GM21528 (cell line): ENCODE measurements around the gene TMPO.
A peak's percentile ranks its signal among the peaks of the same experiment; 100 is the strongest.
"Not testable (repeated sequence)": the region's sequence is repeated elsewhere in the genome, so short reads cannot be mapped to it uniquely, and the experiment has no call there.

Experiments used
- ATAC-seq: cut with Tn5 transposase; IDR thresholded peaks from one replicate; pipeline ENCODE4 v1.9.1; 2021; ENCODE audit warnings: mild to moderate bottlenecking, moderate library complexity; ENCODE audit not compliant: unreplicated experiment, low FRiP score

TMPO gene, protein sequence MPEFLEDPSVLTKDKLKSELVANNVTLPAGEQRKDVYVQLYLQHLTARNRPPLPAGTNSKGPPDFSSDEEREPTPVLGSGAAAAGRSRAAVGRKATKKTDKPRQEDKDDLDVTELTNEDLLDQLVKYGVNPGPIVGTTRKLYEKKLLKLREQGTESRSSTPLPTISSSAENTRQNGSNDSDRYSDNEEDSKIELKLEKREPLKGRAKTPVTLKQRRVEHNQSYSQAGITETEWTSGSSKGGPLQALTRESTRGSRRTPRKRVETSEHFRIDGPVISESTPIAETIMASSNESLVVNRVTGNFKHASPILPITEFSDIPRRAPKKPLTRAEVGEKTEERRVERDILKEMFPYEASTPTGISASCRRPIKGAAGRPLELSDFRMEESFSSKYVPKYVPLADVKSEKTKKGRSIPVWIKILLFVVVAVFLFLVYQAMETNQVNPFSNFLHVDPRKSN

DNA sequence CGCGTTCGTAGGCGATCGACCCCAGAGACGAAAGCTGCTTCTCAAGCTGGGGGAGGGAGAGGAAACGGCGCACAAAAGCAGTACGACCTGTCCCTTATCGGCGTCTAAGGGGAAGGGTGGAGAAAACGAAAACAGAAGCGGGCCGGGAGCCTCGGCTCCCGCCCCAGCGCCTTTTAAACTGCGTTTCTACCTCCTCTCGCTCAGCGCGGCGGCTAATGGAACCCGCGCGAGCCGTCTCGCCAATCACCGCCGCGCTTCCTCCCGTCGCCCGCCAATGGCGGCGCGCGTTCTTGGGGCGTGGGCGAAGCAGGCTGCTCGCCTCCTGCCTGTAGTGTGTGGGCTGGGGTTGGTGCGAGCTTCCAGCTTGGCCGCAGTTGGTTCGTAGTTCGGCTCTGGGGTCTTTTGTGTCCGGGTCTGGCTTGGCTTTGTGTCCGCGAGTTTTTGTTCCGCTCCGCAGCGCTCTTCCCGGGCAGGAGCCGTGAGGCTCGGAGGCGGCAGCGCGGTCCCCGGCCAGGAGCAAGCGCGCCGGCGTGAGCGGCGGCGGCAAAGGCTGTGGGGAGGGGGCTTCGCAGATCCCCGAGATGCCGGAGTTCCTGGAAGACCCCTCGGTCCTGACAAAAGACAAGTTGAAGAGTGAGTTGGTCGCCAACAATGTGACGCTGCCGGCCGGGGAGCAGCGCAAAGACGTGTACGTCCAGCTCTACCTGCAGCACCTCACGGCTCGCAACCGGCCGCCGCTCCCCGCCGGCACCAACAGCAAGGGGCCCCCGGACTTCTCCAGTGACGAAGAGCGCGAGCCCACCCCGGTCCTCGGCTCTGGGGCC, at the start of gene TMPO:
TMPO (plus strand) TSS at position 304 of the 824 bp plus-strand sequence; CDS start at position 582, 278 bp downstream.
- ATAC-seq = peak; percentile 84

DNA sequence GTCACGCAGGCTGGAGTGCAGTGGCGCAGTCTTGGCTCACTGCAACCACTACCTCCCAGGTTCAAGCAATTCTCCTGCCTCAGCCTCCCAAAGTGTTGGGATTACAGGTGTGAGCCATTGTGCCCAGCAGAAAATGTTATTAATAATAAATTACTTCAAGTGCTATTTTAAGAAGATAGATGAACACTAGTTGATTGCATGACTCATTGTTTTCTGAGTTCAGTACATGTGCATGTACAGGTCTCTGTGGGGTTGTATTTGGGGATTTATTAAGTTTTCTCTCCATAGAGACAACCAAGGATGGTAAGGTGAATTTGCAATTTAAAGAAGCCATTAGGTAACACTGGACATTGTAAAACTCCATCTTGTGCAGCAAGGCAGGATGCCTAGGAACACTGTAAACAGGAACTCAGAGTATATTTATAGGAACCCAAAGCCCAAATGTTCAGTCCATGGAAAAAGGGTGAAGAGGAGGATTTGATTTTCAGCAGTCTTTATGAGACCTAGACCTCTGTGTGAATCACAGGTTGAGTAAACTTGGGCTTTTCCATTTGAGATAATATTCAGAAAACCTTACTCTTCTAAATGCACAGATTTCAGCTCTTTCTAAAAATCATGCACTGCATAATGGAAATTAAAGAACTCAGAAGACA, 49.3 kb upstream of the TMPO start:
- ATAC-seq = no peak

DNA sequence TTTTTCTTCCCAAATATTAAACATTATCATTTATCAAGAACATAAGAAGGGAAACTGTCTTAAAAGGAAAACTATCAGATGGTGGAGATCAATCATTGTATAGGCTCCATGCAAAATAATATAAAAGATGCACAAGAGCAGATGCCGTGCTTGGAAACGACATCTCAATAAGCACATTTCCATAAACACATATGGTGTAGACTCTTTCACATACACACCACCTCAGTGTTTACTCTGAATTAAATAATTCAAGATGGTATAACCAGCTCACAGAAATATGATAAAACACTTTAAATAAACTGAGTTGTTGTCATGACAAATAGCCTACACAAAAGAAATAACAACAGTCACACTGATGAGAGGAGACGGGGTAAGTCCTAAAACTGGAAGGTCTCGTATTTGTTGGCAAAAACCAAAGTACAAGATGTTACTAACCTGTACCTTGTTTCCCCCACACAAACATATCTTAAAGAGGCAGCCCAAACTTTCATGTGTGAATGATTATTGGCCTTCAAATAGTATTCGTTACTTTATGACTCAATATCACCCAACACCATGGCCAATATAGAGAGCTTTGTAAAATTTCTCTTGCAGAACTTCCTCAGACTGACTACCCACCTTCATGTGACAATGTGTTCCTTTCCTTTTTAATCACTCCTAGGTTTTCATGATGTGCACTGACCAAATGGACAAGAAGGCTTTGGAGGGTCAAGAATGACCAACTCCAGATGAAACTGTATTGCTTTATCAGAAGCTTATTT, 48.6 kb upstream of the TMPO start:
- no peak for ATAC-seq

DNA sequence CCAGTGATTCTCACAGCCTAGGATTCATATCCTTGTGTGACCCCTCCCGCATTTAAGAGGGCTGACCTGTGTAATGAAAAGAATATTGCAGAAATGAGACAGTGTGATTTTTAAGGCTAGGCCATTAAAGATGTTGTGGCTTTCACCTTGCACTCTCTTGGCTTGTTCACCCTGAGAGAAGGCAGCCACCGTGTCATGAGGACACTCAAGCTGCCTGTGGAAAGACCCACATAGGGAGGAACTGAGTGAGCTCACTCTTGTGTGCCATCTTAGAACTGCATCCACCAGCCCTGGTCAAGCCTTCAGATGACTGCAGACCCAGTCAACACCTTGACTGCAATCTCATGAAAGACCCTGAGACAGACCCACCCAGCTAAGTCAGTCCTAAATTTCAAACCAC, 46.3 kb upstream of the TMPO start:
- ATAC-seq = no peak

DNA sequence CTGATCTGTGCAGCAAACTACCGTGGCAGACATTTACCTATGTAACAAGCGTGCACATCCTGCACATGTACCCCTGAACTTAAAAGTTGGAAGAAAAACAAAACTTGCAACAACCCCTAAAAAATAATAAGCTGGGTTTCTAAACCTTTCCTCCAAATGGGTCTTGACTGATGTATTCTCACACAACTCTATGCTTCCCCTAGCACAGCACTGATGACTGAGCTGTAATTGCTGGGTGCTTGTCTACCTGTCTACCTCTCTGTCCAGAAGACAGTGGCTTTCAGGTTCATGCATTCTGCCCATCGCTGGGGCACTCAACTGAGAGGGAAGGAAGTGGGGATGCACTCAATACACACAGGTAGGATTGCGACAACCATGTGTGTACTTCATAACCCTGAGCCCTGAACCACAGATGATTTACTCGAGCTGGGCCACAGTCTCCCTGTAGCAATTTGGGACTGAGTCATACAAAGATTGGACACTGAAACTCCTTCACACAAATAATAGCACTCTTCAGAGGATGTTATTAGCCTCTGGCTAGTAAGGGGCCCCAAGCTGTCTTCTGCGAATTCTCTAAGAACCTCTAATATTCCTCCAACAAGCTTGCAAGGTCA, 44.8 kb upstream of the TMPO start:
- ATAC-seq = peak; percentile 64

DNA sequence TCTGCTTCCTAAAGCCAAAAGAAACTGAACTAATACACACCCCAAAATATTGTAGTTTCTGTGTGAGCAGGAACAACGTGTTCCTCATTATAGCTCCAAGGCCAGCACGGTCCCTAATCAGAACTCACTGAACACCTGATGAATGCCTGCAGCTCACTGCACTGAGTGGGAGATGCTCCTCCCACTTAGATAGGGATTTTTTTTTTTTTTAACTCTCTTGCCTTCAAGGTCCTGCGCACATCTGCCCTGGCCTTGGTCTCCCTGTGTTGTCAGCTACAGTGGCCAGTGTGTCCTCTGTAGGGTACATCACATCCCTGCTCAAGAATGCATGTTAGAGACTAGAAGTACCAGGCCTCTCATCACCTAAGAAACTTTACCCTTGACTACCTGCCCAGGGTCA, 44.3 kb upstream of the TMPO start:
- peak; percentile 32 for ATAC-seq

DNA sequence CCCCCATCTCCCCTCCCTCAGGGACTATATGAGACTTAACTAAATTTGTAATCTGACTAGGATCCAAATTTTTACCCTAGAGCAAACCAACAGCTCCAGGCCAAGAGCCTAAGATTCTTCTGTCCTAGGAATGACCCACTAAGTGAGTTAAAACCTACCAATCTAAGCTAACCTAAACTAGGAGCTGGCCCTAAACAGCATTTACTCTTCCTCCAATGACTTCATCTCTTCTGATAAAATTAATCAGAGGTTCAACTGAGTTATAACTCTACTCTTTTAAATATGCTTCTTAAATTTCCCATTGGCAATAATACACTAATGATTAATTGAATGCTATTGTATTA, 39.9 kb upstream of the TMPO start:
- ATAC-seq = no peak

DNA sequence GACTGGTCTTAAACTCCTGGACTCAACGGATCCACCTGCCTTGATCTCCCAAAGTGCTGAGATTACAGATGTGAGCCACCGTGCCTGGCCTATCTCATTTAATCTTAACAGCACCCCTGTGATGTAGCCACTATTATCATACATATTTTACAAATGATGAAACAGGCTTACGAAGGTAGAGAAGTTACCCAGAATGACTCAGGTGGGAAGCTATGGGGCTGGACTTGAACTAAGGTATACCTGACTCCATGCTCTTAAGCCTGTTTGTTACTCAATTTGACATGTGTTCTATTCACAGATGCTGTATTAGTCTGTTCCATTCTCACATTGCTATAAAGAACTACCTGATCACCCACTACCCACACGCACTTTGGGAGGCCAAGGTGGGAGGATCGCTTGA, 36.8 kb upstream of the TMPO start:
- no peak for ATAC-seq

DNA sequence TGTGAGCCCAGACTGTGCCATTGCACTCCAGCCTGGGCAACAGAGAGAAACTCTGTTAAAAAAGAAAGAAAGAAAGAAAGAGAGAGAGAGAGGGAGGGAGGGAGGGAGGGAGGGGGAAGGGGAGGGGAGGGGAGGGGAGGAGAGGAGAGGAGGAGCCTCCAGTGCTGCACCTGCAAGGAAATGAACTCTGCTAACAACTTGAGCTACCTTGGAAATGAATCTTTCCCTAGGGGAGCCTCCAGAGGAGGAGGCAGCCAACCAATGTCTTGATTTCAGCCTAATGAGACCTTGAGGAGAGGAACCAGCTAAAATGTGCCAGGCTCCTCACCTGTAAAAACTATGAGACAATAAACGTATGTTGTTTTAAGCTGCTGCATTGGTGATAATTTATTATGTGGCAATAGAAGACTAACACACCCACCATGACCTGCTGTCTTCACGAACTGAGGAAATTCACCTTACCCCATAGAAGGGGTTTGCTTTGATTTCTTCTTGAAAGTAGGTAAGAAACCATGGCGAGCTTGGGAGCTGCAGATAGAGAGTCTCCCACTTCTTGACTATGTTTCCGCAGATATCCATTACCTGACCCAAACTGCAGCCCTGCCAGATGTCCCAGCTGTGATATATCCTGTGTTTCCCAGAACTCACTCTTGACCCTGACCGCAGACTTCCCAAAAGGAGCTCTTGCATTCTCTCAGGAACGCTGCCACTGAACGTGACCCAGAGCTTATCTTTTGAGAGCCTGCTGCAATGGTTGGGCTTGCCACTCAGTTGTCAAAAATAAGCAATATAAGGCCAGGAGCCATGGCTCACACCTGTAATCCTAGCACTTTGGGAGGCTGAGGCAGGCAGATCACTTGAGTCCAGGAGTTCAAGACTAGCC, 31.5 kb upstream of the TMPO start:
- no peak for ATAC-seq

DNA sequence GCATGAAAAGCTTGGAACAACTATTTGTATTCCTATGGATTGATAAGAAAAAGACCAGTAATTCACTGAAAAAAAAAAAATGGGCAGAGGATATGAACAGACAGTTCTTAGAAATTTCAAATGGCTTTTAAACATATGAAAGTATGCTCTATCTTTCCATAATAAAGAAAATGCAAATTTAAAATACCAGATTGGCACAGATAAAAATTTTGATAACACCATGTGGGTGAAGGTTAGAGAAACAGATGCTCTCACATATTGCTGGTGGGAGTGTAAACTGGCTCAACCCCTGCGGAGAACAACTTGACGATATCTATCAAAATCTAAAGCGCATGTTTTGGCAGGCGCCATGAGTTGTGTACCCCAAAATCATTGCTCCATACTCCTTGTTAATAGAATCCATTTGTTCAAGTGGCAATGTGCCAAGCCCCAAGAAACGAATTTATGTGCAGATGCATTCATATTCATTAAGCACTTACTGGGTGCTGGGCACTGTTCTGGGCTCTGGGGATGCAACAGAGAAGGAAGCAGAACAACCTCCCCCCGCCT, 29.5 kb upstream of the TMPO start:
- ATAC-seq = no peak

DNA sequence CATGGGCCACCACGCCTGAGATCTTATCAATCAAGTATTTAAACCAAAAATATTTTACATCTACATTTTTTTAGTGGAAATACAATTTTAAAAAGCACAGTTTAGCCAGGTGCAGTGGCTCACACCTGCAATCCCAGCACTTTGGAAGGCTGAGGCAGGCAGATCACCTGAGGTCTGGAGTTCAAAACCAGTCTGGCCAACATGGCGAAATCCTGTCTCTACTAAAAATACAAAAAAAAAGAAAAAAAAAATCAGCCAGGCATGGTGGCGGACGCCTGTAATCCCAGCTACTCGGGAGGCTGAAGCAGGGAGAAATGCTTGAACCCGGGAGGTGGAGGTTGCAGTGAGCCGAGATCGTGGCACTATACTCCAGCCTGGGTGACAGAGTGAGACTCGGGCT, 27.0 kb upstream of the TMPO start:
- not testable (repeated sequence) for ATAC-seq

DNA sequence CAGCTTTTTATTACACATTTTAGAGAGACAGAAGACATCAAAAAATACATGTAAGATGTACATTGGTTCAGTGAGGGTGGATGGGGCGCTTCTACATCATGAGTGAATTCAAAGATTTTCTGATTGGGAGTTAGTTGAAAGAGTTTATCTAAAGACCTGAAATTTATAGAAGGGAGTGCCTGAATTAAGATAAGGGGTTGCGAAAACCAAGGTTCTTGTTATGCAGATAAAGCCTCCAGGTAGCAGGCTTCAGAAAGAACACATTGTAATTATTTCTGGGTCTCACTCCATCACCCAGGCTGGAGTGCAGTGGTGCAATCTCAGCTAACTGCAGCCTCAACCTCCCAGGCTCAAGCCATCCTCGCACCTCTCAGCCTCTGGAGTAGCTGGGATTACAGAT, 26.2 kb upstream of the TMPO start:
- ATAC-seq = no peak

DNA sequence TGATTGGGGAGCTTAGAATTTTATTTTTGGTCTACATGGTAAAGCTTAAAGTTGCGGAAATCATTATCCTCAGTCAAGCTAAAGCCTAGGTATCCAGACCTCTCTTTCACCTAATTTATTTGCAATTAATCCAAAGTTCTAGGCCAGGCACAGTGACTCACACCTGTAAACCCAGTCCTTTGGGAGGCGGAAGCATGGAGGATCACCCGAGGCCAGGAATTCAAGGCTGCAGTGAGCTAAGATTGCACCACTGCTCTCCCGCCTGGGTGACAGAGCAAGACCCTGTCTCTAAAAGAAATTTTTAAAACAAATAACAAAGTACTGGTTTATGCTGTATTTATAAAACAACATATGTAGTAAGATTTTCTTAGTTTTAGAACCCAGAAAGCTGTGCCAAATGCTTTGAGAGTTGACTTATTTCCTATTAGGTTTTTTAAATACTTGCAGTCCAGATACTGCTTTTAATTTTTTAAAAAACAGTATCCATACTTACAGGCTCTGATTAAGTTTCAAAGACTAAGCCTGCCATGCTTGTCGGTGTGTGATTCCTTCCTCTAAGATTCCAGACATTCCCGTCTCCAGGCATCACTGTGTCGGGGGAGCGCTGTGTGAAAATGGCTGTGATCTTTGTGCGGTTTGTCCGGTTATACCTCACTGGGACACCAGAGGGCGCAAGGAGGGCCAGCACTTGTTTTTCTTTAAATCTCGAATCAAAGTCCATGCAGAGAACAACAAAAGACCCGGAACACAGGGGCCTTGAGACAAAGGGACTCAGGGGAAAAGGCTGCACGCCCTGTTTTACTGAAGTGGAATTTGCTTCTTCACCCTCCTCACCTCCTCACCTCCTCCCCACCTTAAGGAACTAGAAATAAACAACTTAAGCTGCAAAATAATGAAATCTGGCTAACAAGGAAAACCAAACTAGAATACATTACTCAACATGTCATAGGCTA, 24.6 kb upstream of the TMPO start:
- peak; percentile 89 for ATAC-seq

DNA sequence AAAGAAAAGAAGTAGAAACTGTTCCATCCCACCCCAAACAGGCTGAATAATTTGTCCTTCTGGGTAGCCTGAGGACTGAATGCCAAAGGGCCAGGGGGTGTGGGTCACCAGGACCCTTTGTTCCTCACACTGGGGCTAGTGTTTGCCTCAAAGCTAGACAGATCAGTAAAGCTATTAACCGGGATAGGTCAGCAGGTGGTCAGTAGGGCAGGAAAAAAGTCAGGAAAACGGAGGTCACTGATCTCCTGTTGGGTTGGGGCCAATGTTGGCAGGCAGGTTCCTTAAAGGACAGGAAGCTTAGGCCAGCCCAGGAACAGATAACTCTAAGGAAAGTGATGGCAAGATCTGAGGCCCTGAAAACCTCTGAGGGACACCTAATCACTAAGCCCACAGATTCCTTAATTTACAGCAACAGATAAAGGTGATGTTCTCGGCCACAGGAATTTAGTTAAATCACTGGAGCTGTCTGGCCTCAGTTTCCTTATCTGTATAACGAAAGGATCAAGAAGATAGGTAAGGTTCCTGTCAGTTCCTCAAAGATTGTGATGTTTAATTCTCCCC, 22.7 kb upstream of the TMPO start:
- ATAC-seq = no peak

DNA sequence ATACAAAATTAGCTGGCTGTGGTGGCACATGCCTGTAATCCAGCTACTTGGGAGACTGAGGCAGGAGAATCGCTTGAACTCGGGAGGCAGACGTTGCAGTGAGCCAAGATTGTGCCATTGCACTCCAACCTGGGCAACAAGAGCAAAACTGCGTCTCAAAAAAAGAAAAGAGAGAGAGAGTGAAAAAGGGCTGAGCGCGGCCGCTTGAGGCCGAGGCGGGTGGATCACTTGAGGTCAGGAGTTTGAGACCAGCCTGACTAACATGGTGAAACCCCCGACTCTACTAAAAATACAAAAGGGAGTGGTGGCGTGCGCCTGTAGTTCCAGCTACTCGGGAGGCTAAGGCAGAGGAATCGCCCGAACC, 14.1 kb upstream of the TMPO start:
- not testable (repeated sequence) for ATAC-seq

DNA sequence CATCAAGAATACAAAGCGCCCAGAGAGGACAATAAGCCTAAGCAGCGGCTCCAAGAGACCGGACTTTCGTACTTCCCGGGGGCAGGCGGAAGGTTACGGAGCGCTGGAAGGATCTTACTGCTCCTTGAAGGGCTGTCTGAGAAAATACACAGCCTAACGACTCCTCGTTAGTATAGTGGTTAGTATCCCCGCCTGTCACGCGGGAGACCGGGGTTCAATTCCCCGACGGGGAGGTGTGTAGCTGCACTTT, 12.1 kb upstream of the TMPO start:
- peak; percentile 67 for ATAC-seq

DNA sequence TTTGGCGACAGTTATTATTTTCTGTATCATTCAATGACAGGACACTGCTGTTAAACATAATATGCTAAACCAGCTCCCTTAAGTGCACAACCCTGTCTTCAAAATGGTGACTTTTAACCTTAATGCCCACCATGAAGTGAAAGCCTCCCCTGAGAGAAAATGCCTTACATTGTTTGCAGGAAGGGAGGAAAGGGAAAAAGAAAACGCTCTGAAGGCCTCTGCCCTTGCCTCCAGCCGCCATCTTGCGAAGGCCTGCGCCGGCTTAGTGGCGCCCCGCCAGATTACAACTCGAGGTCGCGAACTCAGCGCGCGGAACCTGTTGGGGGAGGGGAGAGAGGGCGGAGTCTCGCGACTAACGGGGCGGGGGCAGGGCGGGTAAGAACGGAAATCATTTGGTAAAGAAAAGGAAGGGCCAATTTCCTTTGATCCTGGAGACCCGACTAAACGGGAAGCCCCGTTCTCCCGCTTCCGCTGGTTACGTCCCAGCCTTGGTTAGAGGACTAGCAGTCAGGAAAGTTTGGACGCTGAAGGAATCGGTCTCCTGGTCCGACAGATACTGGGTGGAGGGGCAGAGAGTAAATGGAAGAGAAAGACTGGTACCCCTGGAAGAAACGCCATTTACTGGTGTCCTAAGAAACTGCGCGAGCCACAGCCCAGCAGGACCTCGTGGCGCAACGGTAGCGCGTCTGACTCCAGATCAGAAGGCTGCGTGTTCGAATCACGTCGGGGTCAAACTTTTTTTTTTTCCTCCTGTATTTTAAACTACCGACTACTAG, 11.6 kb upstream of the TMPO start:
- ATAC-seq = peak; percentile 85
